HCT116 (cell line): ENCODE measurements around the gene PRODH. TPM values are rescaled to one million over a fixed set of nuclear protein-coding genes. Genes with fewer than 3 reads are reported as not detected.
"Not testable (repeated sequence)": the region's sequence is repeated elsewhere in the genome, so short reads cannot be mapped to it uniquely, and the experiment has no call there.

ENCODE experiments used
- ATAC-seq: fragments of 200-7000 bp; cut with Tn5 transposase; 2 replicates; pipeline ENCODE4 v1.9.1; 2020; ENCODE audit warnings: mild to moderate bottlenecking, moderate library complexity
- BruUV-seq: library from RNA; stranded (reverse); fragments of 400-500 nt; replicated peaks from 2 replicates; lab custom pipeline; 2021; lab: Mats Ljungman, UMichigan
- CTCF ChIA-PET: fragments of 300-600 bp; sonication (Branson Sonifier 250); formaldehyde crosslinking; loops from one replicate; lab custom pipeline; 2021; ENCODE audit warnings: antibody characterized with exemption; lab: Charles Lee
- POLR2A ChIA-PET: fragments of 300-600, 350-600 bp; sonication (Branson Sonifier 250); formaldehyde crosslinking; loops from one replicate; lab custom pipeline; 2021; ENCODE audit warnings: antibody characterized with exemption; lab: Charles Lee
- RAD21 ChIA-PET, 2 experiments: fragments of 300-600 bp; sonication (Branson Sonifier 250); formaldehyde crosslinking; loops; one replicate each; lab custom pipeline; 2023; ENCODE audit warnings: low total read pairs in 2 of 2; ENCODE audit not compliant: uncharacterized antibody in 2 of 2, unreplicated experiment in 2 of 2, low non-redundant PET in 1 of 2; lab: Charles Lee
- DNase-seq: peaks from one replicate; pipeline ENCODE4 v3.0.0-alpha.2; 2010; ENCODE audit warnings: low read depth, low spot score
- H2AFZ ChIP-seq: fragments of 200-600 bp; shearing (Covaris generic), sonication (generic); 2 replicates; pipeline ENCODE4 v1.6.1; 2017; ENCODE audit warnings: low read depth, mixed run types, mixed read lengths, antibody characterized with exemption, low read length; ENCODE audit not compliant: poor library complexity, severe bottlenecking
- H3K27ac ChIP-seq: 2 replicates; pipeline ENCODE4 v1.5.1; 2012; ENCODE audit warnings: low read depth, low read length
- H3K27me3 ChIP-seq: fragments of 200-600 bp; sonication (generic); 2 replicates; pipeline ENCODE4 v1.6.1; 2016; ENCODE audit warnings: mixed run types, low read length, mixed read lengths; ENCODE audit not compliant: insufficient read depth
- H3K36me3 ChIP-seq, 2 experiments: fragments of 200-500 bp in 1 of 2; fragments of 200-600 bp in 1 of 2; sonication (Bioruptor generic) in 1 of 2; sonication (generic) in 1 of 2; 2 replicates each; pipeline versions ENCODE4 v1.5.1 to v1.6.1; 2014 to 2016; ENCODE audit warnings: low read length in 2 of 2, inconsistent platforms in 1 of 2, mixed read lengths in 1 of 2, mixed run types in 1 of 2; ENCODE audit not compliant: insufficient read depth in 2 of 2, control insufficient read depth in 1 of 2
- H3K4me1 ChIP-seq, 2 experiments: fragments of 200-600 bp in 1 of 2; sonication (generic) in 1 of 2; 2 replicates each; pipeline versions ENCODE4 v1.5.1 to v1.6.1; 2012 to 2017; ENCODE audit warnings: low read length in 2 of 2, inconsistent platforms in 1 of 2, mild to moderate bottlenecking in 1 of 2, mixed read lengths in 1 of 2, mixed run types in 1 of 2, moderate library complexity in 1 of 2; ENCODE audit not compliant: insufficient read depth in 2 of 2, control insufficient read depth in 1 of 2
- H3K4me2 ChIP-seq: fragments of 200-600 bp; sonication (generic); 2 replicates; pipeline ENCODE4 v1.6.1; 2017; ENCODE audit warnings: mixed run types, low read length, mixed read lengths
- H3K4me3 ChIP-seq, 2 experiments: fragments of 200-600 bp in 1 of 2; sonication (generic) in 1 of 2; replicated peaks in 1 of 2; 2 replicates each; pipeline ENCODE4 v1.5.1; 2011 to 2016; ENCODE audit warnings: low read length in 2 of 2, control low read depth in 1 of 2, low read depth in 1 of 2, mild to moderate bottlenecking in 1 of 2, mixed read lengths in 1 of 2, mixed run types in 1 of 2
- H3K79me2 ChIP-seq: fragments of 200-600 bp; sonication (generic); 2 replicates; pipeline ENCODE4 v1.6.1; 2017; ENCODE audit warnings: mild to moderate bottlenecking, mixed run types, low read length, moderate library complexity, mixed read lengths; ENCODE audit not compliant: insufficient read depth
- H3K9ac ChIP-seq: fragments of 200-600 bp; sonication (generic); 2 replicates; pipeline ENCODE4 v1.6.1; 2016; ENCODE audit warnings: low read length, mixed read lengths
- H3K9me2 ChIP-seq: fragments of 200-600 bp; sonication (generic), shearing (Covaris generic); 2 replicates; pipeline ENCODE4 v1.6.1; 2017; ENCODE audit warnings: mixed run types, mild to moderate bottlenecking, moderate library complexity; ENCODE audit not compliant: insufficient read depth
- H3K9me3 ChIP-seq, 2 experiments: fragments of 200-500 bp in 1 of 2; fragments of 200-600 bp in 1 of 2; sonication (Bioruptor generic) in 1 of 2; sonication (generic) in 1 of 2; 2 replicates each; pipeline ENCODE4 v1.6.1; 2014 to 2017; ENCODE audit warnings: low read length in 2 of 2, mixed read lengths in 2 of 2, inconsistent platforms in 1 of 2, low read depth in 1 of 2, mild to moderate bottlenecking in 1 of 2, mixed run types in 1 of 2, moderate library complexity in 1 of 2; ENCODE audit not compliant: control insufficient read depth in 1 of 2, insufficient read depth in 1 of 2
- H4K20me1 ChIP-seq: fragments of 200-600 bp; sonication (generic), shearing (Covaris generic); 2 replicates; pipeline ENCODE4 v1.6.1; 2017; ENCODE audit warnings: mixed run types, mild to moderate bottlenecking, moderate library complexity; ENCODE audit not compliant: insufficient read depth
- CBX3 ChIP-seq: IDR thresholded peaks from 2 replicates; pipeline ENCODE4 v1.6.1; 2012; ENCODE audit warnings: low read depth
- EGR1 ChIP-seq: IDR thresholded peaks from 2 replicates; pipeline ENCODE4 v1.6.1; 2012; ENCODE audit warnings: low read depth
- FOSL1 ChIP-seq: IDR thresholded peaks from 2 replicates; pipeline ENCODE4 v1.6.1; 2012; ENCODE audit warnings: low read depth
- POLR2AphosphoS5 ChIP-seq: IDR thresholded peaks from 2 replicates; pipeline ENCODE4 v1.6.1; 2011; ENCODE audit warnings: mild to moderate bottlenecking, low read depth, low read length, moderate library complexity
- YY1 ChIP-seq: IDR thresholded peaks from 2 replicates; pipeline ENCODE4 v1.6.1; 2011; ENCODE audit warnings: low read length, low read depth, moderate library complexity, mild to moderate bottlenecking; ENCODE audit not compliant: insufficient replicate concordance; ENCODE audit errors: extremely low read depth
- ZNF274 ChIP-seq: fragments of 200-500 bp; sonication (Bioruptor generic); IDR thresholded peaks from 2 replicates; pipeline ENCODE4 v1.6.1; 2014; ENCODE audit warnings: mild to moderate bottlenecking, low read depth, low read length, inconsistent platforms
- intact Hi-C: fragments of 100-400 bp; cut with micrococcal nuclease; formaldehyde crosslinking; loops from 2 replicates; pipeline ENCODE4 v1.10.0; 2022
- total RNA-seq: library from RNA; stranded (reverse); gene quantifications from one replicate; pipeline ENCODE4 v1.2.1, GENCODE V29; 2021; ENCODE audit not compliant: unreplicated experiment

PRODH gene
- total RNA-seq, 1 experiment from 2014 or later: 3.2 TPM

- H4K20me1 ChIP-seq, CTCF ChIA-PET, H3K4me3 ChIP-seq, DNase-seq, intact Hi-C loops, H3K4me2 ChIP-seq, RAD21 ChIA-PET, H3K27me3 ChIP-seq, ATAC-seq, H3K36me3 ChIP-seq, H3K9me3 ChIP-seq, H3K27ac ChIP-seq, H2AFZ ChIP-seq, H3K4me1 ChIP-seq, POLR2A ChIA-PET, H3K9me2 ChIP-seq, H3K9ac ChIP-seq, H3K79me2 ChIP-seq, BruUV-seq: not testable (repeated sequence)
Measured at GRCh38 chr22:18956121-18956895, 20.2 kb upstream of the PRODH start.

- H3K9ac ChIP-seq: no peak overlapping the region
- TF ChIP-seq FOSL1 (no peak), CBX3 (no peak), EGR1 (no peak), ZNF274 (no peak), YY1 (no peak), POLR2AphosphoS5 (no peak)
- RAD21 ChIA-PET: no interaction called here
- POLR2A ChIA-PET: no interaction called here
- no peak overlapping the region for H3K4me3 ChIP-seq
- H3K27ac ChIP-seq: no peak overlapping the region
- CTCF ChIA-PET: no interaction called here
- no peaks in the 10 kb centered on the region for H3K36me3 ChIP-seq
- H3K9me2 ChIP-seq: no peaks in the 10 kb centered on the region
- no peaks in the 10 kb centered on the region for H3K9me3 ChIP-seq
- intact Hi-C loops: no loop called here
- BruUV-seq: no TSS peak
- no peaks in the 10 kb centered on the region for H3K79me2 ChIP-seq
- ATAC-seq (no peak), DNase-seq (no peak)
- H3K27me3 ChIP-seq: no peaks in the 10 kb centered on the region
- no peaks in the 10 kb centered on the region for H3K4me1 ChIP-seq
- no peak overlapping the region for H3K4me2 ChIP-seq
- H4K20me1 ChIP-seq: no peaks in the 10 kb centered on the region
- H2AFZ ChIP-seq: no peak overlapping the region
Measured at GRCh38 chr22:18955696-18956095, 19.6 kb upstream of the PRODH start.
